ENCODE data around the gene KDM6B. TPM values are rescaled to one million over a fixed set of nuclear protein-coding genes. Genes with fewer than 3 reads are reported as not detected.

The KDM6B gene
- total RNA-seq, 1 donor from 2014 or later = 52.9 TPM

- Mint-ChIP-seq H3K4me1 (ENCODE audit: unreplicated experiment) (no peaks in the 10 kb centered on the region), H3K36me3 (ENCODE audit: unreplicated experiment) (peaks cover 23% of the 10 kb centered on the region), H3K4me3 (ENCODE audit: unreplicated experiment) (no peak overlapping the region), H3K27me3 (ENCODE audit: unreplicated experiment) (no peaks in the 10 kb centered on the region), H3K27ac (ENCODE audit: unreplicated experiment) (no peak overlapping the region), H3K9me3 (ENCODE audit: unreplicated experiment) (no peaks in the 10 kb centered on the region)
- no peak for TF ChIP-seq CTCF (IDR thresholded peaks at IDR 0.05)
- DNase-seq (ENCODE audit: extremely low spot score, unreplicated experiment) = no peak
These were observed 41.9 kb downstream of the KDM6B start for GRCh38 chr17:7875804-7876370.

GRCh38 chr17:7878234-7878633 is 44.2 kb downstream of the KDM6B start:
- TF ChIP-seq CTCF (IDR thresholded peaks at IDR 0.05) = no peak
- H3K4me1 Mint-ChIP-seq (ENCODE audit: unreplicated experiment) = no peaks in the 10 kb centered on the region
- no peak overlapping the region for H3K27ac Mint-ChIP-seq (ENCODE audit: unreplicated experiment)
- H3K9me3 Mint-ChIP-seq (ENCODE audit: unreplicated experiment) = no peaks in the 10 kb centered on the region
- no peak overlapping the region for H3K4me3 Mint-ChIP-seq (ENCODE audit: unreplicated experiment)
- no peaks in the 10 kb centered on the region for H3K27me3 Mint-ChIP-seq (ENCODE audit: unreplicated experiment)
- H3K36me3 Mint-ChIP-seq (ENCODE audit: unreplicated experiment) = peaks cover 22% of the 10 kb centered on the region
- DNase-seq (ENCODE audit: extremely low spot score, unreplicated experiment) = no peak

- no peak for DNase-seq (ENCODE audit: extremely low spot score, unreplicated experiment)
- H3K36me3 Mint-ChIP-seq (ENCODE audit: unreplicated experiment) = peaks cover 7% of the 10 kb centered on the region
- H3K4me3 Mint-ChIP-seq (ENCODE audit: unreplicated experiment) = no peak overlapping the region
- H3K27ac Mint-ChIP-seq (ENCODE audit: unreplicated experiment) = no peak overlapping the region
- no peaks in the 10 kb centered on the region for H3K27me3 Mint-ChIP-seq (ENCODE audit: unreplicated experiment)
- TF ChIP-seq CTCF (IDR thresholded peaks at IDR 0.05) = no peak
- peaks cover 2% of the 10 kb centered on the region for H3K4me1 Mint-ChIP-seq (ENCODE audit: unreplicated experiment)
- no peaks in the 10 kb centered on the region for H3K9me3 Mint-ChIP-seq (ENCODE audit: unreplicated experiment)
These were observed 46.3 kb downstream of the KDM6B start for GRCh38 chr17:7880076-7880868.

- Mint-ChIP-seq H3K27ac (ENCODE audit: unreplicated experiment) (no peak overlapping the region), H3K4me3 (ENCODE audit: unreplicated experiment) (no peak overlapping the region), H3K4me1 (ENCODE audit: unreplicated experiment) (peaks cover 3% of the 10 kb centered on the region), H3K36me3 (ENCODE audit: unreplicated experiment) (peaks cover 2% of the 10 kb centered on the region), H3K9me3 (ENCODE audit: unreplicated experiment) (no peaks in the 10 kb centered on the region), H3K27me3 (ENCODE audit: unreplicated experiment) (no peaks in the 10 kb centered on the region)
- no peak for TF ChIP-seq CTCF (IDR thresholded peaks at IDR 0.05)
- DNase-seq (ENCODE audit: extremely low spot score, unreplicated experiment) = no peak
These were observed 47.4 kb downstream of the KDM6B start for GRCh38 chr17:7881276-7882054.

- H3K9me3 Mint-ChIP-seq (ENCODE audit: unreplicated experiment) = no peaks in the 10 kb centered on the region
- no peaks in the 10 kb centered on the region for H3K36me3 Mint-ChIP-seq (ENCODE audit: unreplicated experiment)
- peaks cover 3% of the 10 kb centered on the region for H3K4me1 Mint-ChIP-seq (ENCODE audit: unreplicated experiment)
- no peak overlapping the region for H3K27ac Mint-ChIP-seq (ENCODE audit: unreplicated experiment)
- no peak for DNase-seq (ENCODE audit: extremely low spot score, unreplicated experiment)
- no peak for TF ChIP-seq CTCF (IDR thresholded peaks at IDR 0.05)
- H3K27me3 Mint-ChIP-seq (ENCODE audit: unreplicated experiment) = no peaks in the 10 kb centered on the region
- no peak overlapping the region for H3K4me3 Mint-ChIP-seq (ENCODE audit: unreplicated experiment)
These were observed 48.1 kb downstream of the KDM6B start for GRCh38 chr17:7882068-7882467.

All from osteocyte (in vitro differentiated cells).